ENCODE data around the gene GNRHR. TPM values are rescaled to one million over a fixed set of nuclear protein-coding genes. Genes with fewer than 3 reads are reported as not detected.

Gene GNRHR
- polyA plus RNA-seq, 1 of the 3 experiments (the other 2 are of a cell fraction) = 0.02 TPM

DNA sequence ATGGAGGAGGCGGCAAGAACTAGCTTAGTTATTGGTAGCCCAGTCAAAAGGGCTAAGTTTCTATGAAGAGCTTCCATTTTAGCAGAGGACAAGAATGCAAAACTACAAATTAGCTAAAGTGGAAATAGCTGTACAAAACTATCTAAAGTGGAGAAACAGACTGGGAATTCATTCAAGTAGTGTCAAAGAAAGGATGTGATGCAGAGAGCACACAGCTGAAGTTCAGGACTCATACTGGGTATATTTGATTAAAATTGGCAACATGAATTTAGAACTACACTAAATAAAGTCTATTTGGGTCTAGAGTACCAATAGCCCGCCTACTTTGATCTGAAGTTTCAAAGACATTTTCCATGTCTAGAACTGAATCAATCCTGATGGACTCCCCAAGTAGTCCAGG is 33.1 kb upstream of the GNRHR start:
- Histone ChIP-seq H3K79me2 (ENCODE audit: insufficient read depth) (no peaks in the 10 kb centered on the region), H3K9me2 (no peaks in the 10 kb centered on the region; the same call in 1 of the 2 replicates), H3K9me3 (no peaks in the 10 kb centered on the region), H3K27me3 (ENCODE audit: insufficient read depth) (no peaks in the 10 kb centered on the region), H3K4me1 (ENCODE audit: control insufficient read depth in 1 of 2, insufficient read depth in 2 of 2, low read depth in 1 of 2, low read length in 1 of 2) (0 out of 4 replicates have a peak, but pooled peaks cover 0 to 8% of the 10 kb centered on the region in 2 experiments), H3F3A (replicated peaks; ENCODE audit: insufficient read depth) (no peaks in the 10 kb centered on the region), H3K4me2 (no peak overlapping the region), H3K36me3 (replicated peaks in 1 of 2; ENCODE audit: control insufficient read depth in 1 of 2, insufficient read depth in 2 of 2, low read length in 1 of 2) (no peaks in the 10 kb centered on the region), H3K9ac (no peak overlapping the region), H3K27ac (ENCODE audit: low read depth in 2 of 2, low read length in 1 of 2) (no peak overlapping the region), H4K20me1 (ENCODE audit: insufficient read depth) (no peaks in the 10 kb centered on the region), H3K4me3 (ENCODE audit: low read depth in 2 of 2, low read length in 1 of 2) (no peak overlapping the region), H2AFZ (ENCODE audit: low read depth) (no peak overlapping the region)
- CTCF ChIA-PET = interaction anchor here (0.7 to 1.3 kb wide), 2 partner anchors 14 to 41 kb away, joined by 3 to 4 read pairs; no protein-coding TSS in a partner anchor
- no peak for TF ChIP-seq MXI1 (IDR thresholded peaks at IDR 0.05; ENCODE audit: low read depth, low read length)
- TF ChIP-seq MAX (IDR thresholded peaks at IDR 0.05; ENCODE audit: low read depth) = no peak
- TF ChIP-seq, protein P1, sequence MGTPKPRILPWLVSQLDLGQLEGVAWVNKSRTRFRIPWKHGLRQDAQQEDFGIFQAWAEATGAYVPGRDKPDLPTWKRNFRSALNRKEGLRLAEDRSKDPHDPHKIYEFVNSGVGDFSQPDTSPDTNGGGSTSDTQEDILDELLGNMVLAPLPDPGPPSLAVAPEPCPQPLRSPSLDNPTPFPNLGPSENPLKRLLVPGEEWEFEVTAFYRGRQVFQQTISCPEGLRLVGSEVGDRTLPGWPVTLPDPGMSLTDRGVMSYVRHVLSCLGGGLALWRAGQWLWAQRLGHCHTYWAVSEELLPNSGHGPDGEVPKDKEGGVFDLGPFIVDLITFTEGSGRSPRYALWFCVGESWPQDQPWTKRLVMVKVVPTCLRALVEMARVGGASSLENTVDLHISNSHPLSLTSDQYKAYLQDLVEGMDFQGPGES (IDR thresholded peaks at IDR 0.05; ENCODE audit: low read depth, low read length) = no peak
- TF ChIP-seq, protein P2, sequence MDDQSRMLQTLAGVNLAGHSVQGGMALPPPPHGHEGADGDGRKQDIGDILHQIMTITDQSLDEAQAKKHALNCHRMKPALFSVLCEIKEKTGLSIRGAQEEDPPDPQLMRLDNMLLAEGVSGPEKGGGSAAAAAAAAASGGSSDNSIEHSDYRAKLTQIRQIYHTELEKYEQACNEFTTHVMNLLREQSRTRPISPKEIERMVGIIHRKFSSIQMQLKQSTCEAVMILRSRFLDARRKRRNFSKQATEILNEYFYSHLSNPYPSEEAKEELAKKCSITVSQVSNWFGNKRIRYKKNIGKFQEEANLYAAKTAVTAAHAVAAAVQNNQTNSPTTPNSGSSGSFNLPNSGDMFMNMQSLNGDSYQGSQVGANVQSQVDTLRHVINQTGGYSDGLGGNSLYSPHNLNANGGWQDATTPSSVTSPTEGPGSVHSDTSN (IDR thresholded peaks at IDR 0.05) = no peak
- no peak for TF ChIP-seq ELF1 (IDR thresholded peaks at IDR 0.05)
- no peak for TF ChIP-seq REST (IDR thresholded peaks at IDR 0.05; ENCODE audit: low read depth, low read length)
- no peak for TF ChIP-seq TCF12 (IDR thresholded peaks at IDR 0.05)
- no peak for TF ChIP-seq RAD21 (IDR thresholded peaks at IDR 0.05; ENCODE audit: low read length)
- TF ChIP-seq TAF1 (IDR thresholded peaks at IDR 0.05; ENCODE audit: borderline replicate concordance, low read depth, low read length) = no peak
- no peak for TF ChIP-seq USF2 (IDR thresholded peaks at IDR 0.05; ENCODE audit: borderline replicate concordance, low read depth, low read length)
- TF ChIP-seq RXRA (IDR thresholded peaks at IDR 0.05; ENCODE audit: borderline replicate concordance, low read depth) = no peak
- TF ChIP-seq NRF1 (IDR thresholded peaks at IDR 0.05; ENCODE audit: low read depth, low read length) = no peak
- TF ChIP-seq FOSL2 (IDR thresholded peaks at IDR 0.05; ENCODE audit: borderline replicate concordance, low read depth) = no peak
- no peak for TF ChIP-seq GABPA (IDR thresholded peaks at IDR 0.05; ENCODE audit: low read depth)
- no peak for TF ChIP-seq CHD2 (IDR thresholded peaks at IDR 0.05; ENCODE audit: low read length, partially characterized antibody)
- TF ChIP-seq FOXJ3 (CRISPR knock-in tag; IDR thresholded peaks at IDR 0.05) = no peak
- no peak for TF ChIP-seq GATA2 (CRISPR knock-in tag; IDR thresholded peaks at IDR 0.05)
- TF ChIP-seq USF1 (IDR thresholded peaks at IDR 0.05; ENCODE audit: borderline replicate concordance, low read depth) = no peak
- POLR2A ChIA-PET = no interaction called here
- DNase-seq = no peak
- WGBS (ENCODE audit: low lambda C conversion rate) = 93% methylated on average over 2 of the region's 2 CpGs

Measured in SK-N-SH (cell line).